ENCODE results near the gene RERG. TPM values are rescaled to one million over a fixed set of nuclear protein-coding genes. Genes with fewer than 3 reads are reported as not detected.

RERG gene
- total RNA-seq, 4 donors from 2014 or later: 7.7 to 23.9 (median 10.9) TPM

GRCh38 chr12:15192720-15193119 lies 28.5 kb downstream of the RERG start:
- 74% methylated on average over 3 of the region's 3 CpGs for WGBS
- no peak for DNase-seq (ENCODE audit: low spot score in 2 of 2)
- Histone ChIP-seq H3K4me3 (no peak overlapping the region), H3K27ac (no peak overlapping the region), H3K4me1 (peaks cover 37% of the 10 kb centered on the region), H3K27me3 (no peaks in the 10 kb centered on the region), H3K36me3 (no peaks in the 10 kb centered on the region), H3K9me3 (no peaks in the 10 kb centered on the region)
- no peak for TF ChIP-seq POLR2A (IDR thresholded peaks at IDR 0.05)
- no peak for TF ChIP-seq POLR2AphosphoS5 (IDR thresholded peaks at IDR 0.05)
- no peak for TF ChIP-seq CTCF (IDR thresholded peaks at IDR 0.05)
- no peak for TF ChIP-seq EP300 (IDR thresholded peaks at IDR 0.05)

GRCh38 chr12:15188127-15188526 lies 33.1 kb downstream of the RERG start:
- no peak for DNase-seq (ENCODE audit: low spot score in 2 of 2)
- Histone ChIP-seq H3K27me3 (no peaks in the 10 kb centered on the region), H3K27ac (no peak overlapping the region), H3K4me3 (no peak overlapping the region), H3K9me3 (no peaks in the 10 kb centered on the region), H3K36me3 (no peaks in the 10 kb centered on the region), H3K4me1 (peaks cover 16% of the 10 kb centered on the region)
- 88% methylated on average over 3 of the region's 3 CpGs for WGBS
- no peak for TF ChIP-seq EP300 (IDR thresholded peaks at IDR 0.05)
- no peak for TF ChIP-seq POLR2AphosphoS5 (IDR thresholded peaks at IDR 0.05)
- no peak for TF ChIP-seq POLR2A (IDR thresholded peaks at IDR 0.05)
- no peak for TF ChIP-seq CTCF (IDR thresholded peaks at IDR 0.05)

- no peak overlapping the region for H3K4me3 ChIP-seq
- WGBS: 20% methylated on average over 1 of the region's 1 CpG
- DNase-seq (ENCODE audit: low spot score in 2 of 2): no peak
- no peaks in the 10 kb centered on the region for H3K36me3 ChIP-seq
- peaks cover 16% of the 10 kb centered on the region for H3K4me1 ChIP-seq
- TF ChIP-seq POLR2A (IDR thresholded peaks at IDR 0.05): no peak
- TF ChIP-seq EP300 (IDR thresholded peaks at IDR 0.05): no peak
- TF ChIP-seq CTCF (IDR thresholded peaks at IDR 0.05): no peak
- TF ChIP-seq POLR2AphosphoS5 (IDR thresholded peaks at IDR 0.05): no peak
- no peaks in the 10 kb centered on the region for H3K9me3 ChIP-seq
- peak overlapping the region; percentile 16 for H3K27ac ChIP-seq
- no peaks in the 10 kb centered on the region for H3K27me3 ChIP-seq
Measured at GRCh38 chr12:15186597-15186996, 34.6 kb downstream of the RERG start.

GRCh38 chr12:15184484-15184883 lies 36.7 kb downstream of the RERG start:
- Histone ChIP-seq H3K27ac (no peak overlapping the region), H3K36me3 (no peaks in the 10 kb centered on the region), H3K9me3 (no peaks in the 10 kb centered on the region), H3K4me3 (no peak overlapping the region), H3K4me1 (peaks cover 21% of the 10 kb centered on the region), H3K27me3 (no peaks in the 10 kb centered on the region)
- no peak for DNase-seq (ENCODE audit: low spot score in 2 of 2)
- TF ChIP-seq POLR2AphosphoS5 (IDR thresholded peaks at IDR 0.05) (no peak), CTCF (IDR thresholded peaks at IDR 0.05) (no peak), EP300 (IDR thresholded peaks at IDR 0.05) (no peak), POLR2A (IDR thresholded peaks at IDR 0.05) (no peak)
- 57% methylated on average over 4 of the region's 4 CpGs for WGBS

- H3K4me3 ChIP-seq: no peak overlapping the region
- H3K27me3 ChIP-seq: no peaks in the 10 kb centered on the region
- no peaks in the 10 kb centered on the region for H3K9me3 ChIP-seq
- H3K27ac ChIP-seq: no peak overlapping the region
- DNase-seq (ENCODE audit: low spot score in 2 of 2): no peak
- H3K36me3 ChIP-seq: no peaks in the 10 kb centered on the region
- TF ChIP-seq CTCF (IDR thresholded peaks at IDR 0.05) (no peak), POLR2AphosphoS5 (IDR thresholded peaks at IDR 0.05) (no peak), EP300 (IDR thresholded peaks at IDR 0.05) (no peak), POLR2A (IDR thresholded peaks at IDR 0.05) (no peak)
- 63% methylated on average over 5 of the region's 5 CpGs for WGBS
- peaks cover 21% of the 10 kb centered on the region for H3K4me1 ChIP-seq
Measured at GRCh38 chr12:15183821-15184220, 37.4 kb downstream of the RERG start.
